ENCODE results near the gene PRCC.
A peak's percentile ranks its signal among the peaks of the same experiment; 100 is the strongest.

Gene PRCC

DNA sequence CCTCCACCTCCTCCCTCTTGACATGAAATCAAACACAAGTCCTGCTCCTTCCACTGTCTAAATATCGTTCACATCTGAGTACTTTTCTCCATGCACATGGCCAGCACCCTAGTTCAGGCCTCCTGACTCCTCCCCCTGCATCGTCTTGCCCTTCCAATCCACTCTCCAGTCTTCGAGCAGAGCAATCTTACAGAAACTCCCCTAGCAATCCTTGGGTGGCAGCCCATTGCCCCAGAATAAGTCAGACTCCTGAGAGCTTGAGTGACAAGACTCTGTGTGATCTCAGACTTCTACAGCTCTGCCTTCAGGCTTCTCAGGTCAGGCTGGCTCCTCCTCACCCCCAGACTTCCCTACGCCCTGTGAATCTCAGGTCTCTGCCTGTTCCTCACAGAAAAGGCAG, 43.8 kb downstream of the PRCC start:
- no peak for DNase-seq (ENCODE audit: extremely low read depth in 1 of 2, low read depth in 1 of 2)

DNA sequence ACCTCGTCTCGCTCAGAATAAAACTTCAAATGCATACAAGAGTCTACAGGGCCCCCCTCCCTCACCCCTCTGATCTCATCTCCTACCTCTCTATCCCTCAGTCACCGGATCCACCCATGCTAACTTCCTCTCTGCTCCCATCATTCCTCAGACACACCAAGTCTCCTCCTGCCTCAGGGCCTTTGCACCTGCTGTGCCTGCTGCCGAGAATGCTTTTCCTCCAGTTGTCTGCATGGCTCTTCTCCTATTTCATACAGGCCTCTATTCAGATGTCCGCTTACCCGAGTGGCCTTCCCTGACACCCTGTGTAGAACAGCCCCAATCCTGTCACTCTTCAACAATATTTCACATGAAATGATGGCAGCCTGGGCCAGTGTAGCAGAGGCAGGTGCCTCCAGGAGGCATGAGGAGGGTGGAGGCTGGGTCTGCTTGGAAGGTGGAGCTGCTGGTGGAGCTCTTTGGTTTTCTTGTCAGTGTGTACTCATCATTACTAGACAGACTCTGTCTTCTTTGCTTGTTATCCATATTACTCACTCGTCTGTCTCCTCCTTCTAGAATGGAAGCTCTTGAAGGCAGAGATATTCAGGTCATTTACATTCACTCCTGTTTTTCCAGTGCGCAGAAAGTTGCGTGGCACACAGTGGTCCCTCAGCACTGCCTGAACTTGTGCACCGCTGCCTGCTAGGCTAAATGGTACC, 45.1 kb downstream of the PRCC start:
- DNase-seq (ENCODE audit: extremely low read depth in 1 of 2, low read depth in 1 of 2) = no peak

DNA sequence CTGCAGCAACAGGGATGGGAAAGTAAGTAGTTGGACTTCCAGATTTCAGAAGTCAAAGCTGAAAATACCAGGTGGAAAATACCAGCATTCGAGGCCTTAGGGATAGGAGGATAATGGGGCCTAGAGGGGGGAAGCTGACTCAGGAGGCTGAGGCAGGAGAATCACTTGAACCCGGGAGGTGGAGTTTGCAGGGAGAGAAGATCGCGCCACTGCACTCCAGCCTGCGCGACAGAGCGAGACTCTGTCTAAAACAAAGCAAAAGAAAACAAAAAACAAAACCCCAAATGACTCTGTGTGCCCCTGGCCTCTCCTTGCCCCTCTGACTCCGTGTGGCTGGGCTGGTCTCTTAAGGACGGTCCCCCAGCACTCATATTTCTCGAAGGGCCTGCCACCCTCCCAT, 46.0 kb downstream of the PRCC start:
- DNase-seq (ENCODE audit: extremely low read depth in 1 of 2, low read depth in 1 of 2) = no peak

DNA sequence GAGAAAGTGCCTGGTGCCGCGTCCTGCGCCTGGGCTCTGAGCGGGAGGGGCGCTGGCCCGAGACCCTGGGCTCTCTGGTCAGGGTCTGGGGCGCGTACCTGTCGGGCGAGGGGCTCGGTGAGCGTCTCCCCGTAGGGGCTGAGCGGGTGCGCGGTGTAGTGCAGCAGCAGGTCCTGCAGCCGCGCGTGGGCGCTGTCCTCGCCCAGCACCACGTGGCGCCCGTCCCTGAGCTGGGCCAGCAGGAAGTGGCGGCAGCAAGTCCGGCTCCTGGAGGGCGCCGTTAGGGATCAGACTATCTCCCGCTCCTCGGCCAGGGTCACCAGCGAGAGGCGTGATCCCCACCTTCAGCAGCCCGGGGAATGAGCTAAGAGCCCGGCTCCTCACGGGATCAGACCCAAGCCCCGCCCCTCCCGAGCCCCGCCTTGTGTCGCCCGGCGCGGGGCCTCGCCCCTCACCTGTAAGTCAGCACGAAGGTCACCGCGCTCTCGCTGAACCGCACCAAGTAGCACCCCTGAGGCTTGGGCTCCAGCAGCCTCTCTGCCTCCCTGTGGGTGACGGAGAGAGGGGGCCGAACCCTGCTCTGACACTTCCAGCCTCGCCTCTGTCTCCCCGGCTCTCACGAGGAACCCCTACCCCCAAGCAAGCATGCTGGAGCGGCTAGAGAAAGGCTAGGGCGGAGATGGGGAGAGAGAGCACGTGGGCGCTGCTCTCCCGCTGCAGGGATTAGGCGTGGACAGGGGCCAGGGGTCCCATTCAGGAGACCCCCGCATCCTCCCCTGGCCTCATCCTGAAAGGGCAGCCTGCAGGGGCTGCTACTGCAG, 46.6 kb downstream of the PRCC start:
- peak; percentile 55 to 67 for DNase-seq (ENCODE audit: extremely low read depth in 1 of 2, low read depth in 1 of 2)

DNA sequence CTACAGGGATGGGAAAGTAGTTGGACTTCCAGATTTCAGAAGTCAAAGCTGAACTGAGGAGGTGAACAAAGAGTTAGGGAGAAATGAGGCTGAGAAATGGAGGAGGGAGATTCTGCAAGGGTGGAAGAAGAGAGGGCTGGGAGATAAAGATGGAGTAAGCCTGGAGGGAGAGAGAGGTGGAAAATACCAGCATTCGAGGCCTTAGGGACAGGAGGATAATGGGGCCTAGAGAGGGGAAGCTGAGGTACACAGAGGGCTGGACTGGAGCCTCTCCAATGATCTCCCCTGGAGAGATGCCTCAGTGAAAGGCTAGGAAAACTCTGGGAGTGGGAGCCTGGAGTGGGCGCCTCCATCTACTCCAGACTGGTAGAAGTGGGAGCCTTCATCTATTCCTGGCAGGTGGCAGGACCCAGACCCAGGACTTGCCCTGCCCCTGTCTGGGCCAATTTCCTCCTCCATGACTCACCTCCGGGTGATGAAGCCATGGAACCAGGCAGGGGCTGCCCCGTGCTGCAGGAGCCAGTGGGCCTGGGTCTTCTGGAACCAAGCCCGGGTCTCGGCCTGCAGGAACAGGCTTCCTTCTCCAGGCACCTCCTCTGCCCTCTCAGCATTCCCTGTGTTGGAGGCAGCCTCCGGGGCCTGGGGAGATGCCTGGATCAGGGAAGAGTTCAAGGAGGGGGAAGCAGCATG, 47.4 kb downstream of the PRCC start:
- no peak for DNase-seq (ENCODE audit: extremely low read depth in 1 of 2, low read depth in 1 of 2)

DNA sequence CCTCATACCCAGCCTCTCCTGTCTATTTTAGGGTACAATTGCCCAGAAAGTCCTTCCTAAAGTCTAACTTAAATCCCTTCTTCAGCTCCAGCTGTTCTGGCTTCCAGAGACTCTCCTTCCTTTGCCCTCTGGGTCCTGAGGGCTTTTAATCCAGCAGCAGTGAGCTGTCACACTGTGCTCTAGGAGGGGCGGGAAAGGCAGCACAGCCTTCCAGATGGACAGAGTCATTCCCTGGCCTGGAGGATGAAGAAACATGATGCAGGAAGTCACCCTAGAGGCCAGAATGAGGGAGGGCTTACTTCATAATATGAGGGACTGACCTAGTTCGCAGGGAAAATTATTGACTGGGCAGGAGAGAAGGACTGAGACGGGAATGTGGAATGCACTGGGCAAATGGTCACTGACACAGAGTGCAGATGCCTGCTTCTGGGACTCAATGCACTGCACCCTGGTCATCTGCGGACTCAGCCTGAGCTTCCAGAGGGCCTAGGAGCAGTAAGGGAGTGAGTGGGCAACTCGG, 48.0 kb downstream of the PRCC start:
- no peak for DNase-seq (ENCODE audit: extremely low read depth in 1 of 2, low read depth in 1 of 2)

DNA sequence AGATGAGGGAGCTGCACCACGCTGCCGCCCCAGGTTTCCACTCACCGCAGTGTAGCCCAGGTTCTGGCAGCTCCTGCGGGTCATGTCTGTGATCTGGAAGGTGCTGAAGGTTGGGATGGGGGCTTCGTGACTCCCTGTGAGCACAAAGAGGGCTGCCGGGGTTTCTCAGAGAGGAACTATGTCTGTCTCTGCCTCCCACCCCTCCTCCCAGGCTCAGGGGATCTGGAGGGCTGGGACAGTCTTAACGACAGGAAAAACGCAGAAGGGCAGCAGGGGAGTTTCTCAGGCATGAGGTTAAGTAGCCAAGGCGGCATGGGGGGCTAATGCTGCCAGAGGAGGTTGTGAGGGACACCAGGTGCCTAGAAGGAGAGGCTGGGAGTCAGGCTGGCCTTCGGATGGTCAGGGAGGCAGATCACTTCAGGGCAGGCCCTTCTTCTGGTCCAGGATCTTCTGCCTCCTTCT, 48.7 kb downstream of the PRCC start:
- DNase-seq (ENCODE audit: extremely low read depth in 1 of 2, low read depth in 1 of 2) = no peak

DNA sequence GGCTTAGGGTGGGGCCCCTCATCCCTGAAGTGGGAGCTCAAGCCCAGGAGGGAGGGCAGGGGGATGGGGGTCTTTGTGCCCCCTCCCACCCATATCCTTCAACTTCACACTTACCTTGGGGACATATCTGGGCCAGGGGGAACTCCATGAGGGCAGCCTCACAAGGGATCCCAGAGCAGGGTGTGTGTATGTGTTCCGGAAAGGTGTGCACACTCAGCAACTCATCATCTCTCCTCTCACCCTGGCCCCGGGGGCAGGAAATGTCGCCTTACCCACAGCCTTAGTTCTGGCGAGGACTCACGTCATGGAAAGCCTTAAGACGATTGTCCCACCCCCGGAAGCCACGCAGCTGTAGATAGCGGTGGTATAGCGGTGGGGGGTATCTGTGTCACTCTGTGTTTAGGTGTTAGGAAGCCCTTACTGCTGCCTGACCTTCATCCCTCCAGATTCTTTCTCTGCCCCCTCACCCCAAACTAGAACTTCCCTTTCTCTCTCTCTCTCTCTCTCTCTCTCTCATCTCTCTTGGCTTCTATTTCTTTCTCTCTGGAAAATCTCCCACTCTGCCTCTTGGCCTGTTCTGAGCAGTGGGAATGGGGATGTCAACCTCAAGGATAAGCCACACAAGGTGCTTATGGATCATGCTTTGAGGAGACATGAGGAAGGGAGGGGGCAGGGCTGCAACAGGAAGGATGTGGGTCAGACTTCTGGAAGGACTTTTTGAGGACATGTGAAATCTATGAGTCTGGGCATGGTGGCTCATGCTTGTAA, 49.4 kb downstream of the PRCC start, which contains the start of gene SH2D2A:
Gene SH2D2A (minus strand): TSS at position 288 of the 768 bp plus-strand sequence. CDS start 140 bp downstream, at position 148.
- peak; percentile 91 to 97 for DNase-seq (ENCODE audit: extremely low read depth in 1 of 2, low read depth in 1 of 2)

DNA sequence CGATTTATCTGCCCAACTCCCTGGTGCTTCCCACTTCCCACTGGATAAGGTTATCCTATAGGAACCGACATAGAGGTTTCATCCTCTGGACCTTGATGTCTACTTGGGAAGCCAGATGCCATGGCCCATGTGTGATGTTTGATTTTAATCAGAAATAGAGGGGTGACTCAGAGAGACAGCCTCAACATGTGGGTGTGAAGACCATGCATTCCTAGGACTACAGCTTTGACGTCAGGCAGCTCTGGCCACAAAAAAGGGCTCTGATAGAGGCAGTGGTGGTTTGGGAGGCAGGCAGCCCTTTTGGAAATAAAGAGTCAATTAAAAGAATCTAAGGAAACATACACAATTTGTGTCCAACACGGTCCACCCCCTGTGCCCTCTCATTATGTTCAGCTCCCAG, 54.5 kb downstream of the PRCC start:
- DNase-seq (ENCODE audit: extremely low read depth in 1 of 2, low read depth in 1 of 2) = peak in 1 of 2 donors; percentile 75

DNA sequence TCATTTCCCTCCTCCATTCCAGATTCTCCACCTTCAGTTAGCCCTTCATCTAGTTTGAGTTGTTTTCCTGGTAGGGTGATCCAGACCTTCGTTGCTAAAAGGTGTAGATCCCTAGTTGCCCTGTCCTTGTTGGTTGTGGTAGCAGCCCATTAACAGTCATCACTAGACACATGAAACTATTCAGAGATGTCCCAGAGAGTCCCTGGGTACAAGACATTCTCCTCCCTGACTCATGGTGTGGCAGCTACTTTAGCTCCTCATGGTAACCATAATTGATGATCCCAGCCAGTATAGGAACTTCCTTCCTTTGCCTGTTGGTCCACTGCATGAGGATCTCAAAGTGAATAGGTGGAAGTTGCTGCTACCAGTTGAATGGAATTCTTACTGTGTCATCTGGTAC, 55.3 kb downstream of the PRCC start:
- no peak for DNase-seq (ENCODE audit: extremely low read depth in 1 of 2, low read depth in 1 of 2)

DNA sequence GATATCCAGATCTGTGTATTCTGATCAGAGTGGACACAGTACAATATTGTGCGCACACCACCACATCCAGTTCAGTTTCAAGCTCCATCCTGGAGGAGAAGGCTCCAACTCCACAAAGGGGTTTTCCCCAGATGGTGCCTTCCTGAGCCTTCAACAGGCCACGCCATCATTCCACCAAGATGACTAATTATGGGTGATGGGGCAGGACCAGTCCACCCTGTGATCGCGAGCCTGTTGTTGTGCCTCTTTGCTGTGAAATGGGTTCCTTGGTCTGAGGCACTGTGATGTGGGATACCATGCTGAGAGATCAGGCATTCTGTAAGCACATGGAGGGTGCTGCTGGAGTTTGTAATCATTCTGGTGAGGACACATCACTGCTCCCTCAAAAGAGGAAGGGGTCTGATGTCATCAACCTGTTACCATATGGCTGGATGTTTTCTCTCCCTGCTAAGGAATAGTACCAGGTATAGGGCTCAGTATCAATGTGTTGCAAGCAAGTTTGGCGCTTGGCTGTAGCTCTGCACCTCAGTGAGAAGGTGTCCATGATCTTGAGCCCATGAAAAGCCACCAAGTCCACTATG, 56.0 kb downstream of the PRCC start:
- DNase-seq (ENCODE audit: extremely low read depth in 1 of 2, low read depth in 1 of 2) = no peak

DNA sequence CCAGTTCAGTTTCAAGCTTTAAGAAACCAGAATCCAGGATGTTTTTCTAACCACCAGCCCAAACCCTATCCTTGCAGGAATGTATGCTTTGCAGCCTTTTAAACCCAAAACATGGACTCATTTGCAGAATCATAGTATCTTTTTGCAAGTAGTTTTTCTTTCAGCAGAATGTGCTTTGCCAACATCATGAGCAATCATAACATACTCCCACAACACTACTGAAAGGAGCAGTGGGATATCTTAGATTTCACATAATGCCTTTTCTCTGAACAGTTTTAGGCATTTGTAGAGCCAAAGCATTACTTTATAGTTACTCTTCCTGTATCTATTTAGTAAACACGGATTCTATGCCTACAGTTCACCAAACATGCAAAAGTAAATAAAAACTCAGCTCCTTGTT, 59.3 kb downstream of the PRCC start:
- no peak for DNase-seq (ENCODE audit: extremely low read depth in 1 of 2, low read depth in 1 of 2)

DNA sequence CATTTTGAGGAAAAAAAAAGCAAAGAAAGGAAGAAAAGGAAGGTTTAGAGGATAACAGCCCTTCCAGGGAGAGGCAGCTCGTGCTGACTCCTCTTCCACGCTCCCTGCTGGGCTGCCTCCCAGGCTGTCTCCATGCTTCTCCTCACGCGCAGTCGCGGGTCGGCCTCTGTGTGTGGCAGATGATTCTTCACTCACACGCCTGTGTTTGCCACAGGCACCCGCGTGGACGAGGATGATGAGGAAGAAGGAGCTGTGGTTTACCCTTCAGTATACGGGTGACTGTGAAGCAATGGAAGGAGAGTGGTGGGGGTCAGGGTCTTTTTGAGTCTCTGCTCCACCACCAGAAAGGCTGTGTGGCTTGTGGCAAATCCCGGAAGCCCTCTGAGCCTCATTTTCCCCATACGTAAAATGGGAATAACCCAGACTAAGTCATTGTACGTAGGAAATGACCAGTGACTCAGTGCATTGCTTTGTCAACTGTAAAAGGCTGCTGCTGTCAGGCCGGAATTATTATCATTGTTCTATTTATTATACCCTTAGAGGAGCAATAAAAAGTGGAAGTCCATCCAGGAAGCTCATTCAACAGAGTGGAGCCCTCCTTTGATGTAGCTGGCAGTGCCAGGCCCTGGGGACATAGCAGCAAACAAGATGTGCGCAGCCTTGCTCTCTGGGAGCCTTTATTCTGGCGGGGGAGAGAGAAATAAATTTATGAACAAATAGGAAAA, 61.2 kb downstream of the PRCC start:
- no peak for DNase-seq (ENCODE audit: extremely low read depth in 1 of 2, low read depth in 1 of 2)

DNA sequence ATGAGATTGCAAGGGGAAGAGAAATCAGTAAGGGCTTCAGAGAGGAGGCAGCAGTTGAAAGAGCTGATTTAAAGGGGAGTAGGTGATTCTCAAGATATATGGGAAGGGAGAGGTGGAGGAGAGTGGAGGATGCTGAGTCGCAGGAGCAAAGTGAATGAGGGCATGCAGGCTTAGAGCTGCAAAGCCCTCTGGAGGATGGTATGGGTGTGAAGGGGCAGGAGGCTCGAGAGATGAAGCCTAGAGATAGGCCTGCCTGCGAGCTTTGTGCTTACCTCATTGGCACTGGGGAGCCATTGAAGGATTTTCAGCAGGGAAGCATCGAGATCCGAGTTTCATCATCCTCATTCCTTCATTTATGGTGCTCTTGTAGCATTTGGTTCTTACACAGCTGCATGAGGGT, 65.1 kb downstream of the PRCC start:
- no peak for DNase-seq (ENCODE audit: extremely low read depth in 1 of 2, low read depth in 1 of 2)

DNA sequence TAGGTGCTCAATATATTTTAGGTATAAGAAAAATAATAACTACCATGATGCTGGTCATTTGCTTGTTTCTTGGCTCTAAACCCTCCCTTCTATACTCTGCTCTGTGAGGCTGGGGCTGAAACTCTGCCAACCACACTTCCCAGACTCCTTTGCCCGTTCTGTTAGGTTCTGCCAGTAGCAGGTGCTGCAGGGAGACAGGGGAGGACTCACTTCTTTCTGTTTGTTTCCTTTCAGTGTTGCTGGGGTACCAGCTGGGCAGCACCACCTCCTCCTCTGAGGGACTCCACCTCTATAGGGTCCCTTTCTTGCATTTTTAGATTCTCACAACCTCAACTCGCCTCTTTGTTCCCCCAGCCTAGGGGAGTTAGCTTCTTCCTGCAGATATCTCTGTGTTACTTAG, 66.3 kb downstream of the PRCC start:
- no peak for DNase-seq (ENCODE audit: extremely low read depth in 1 of 2, low read depth in 1 of 2)

DNA sequence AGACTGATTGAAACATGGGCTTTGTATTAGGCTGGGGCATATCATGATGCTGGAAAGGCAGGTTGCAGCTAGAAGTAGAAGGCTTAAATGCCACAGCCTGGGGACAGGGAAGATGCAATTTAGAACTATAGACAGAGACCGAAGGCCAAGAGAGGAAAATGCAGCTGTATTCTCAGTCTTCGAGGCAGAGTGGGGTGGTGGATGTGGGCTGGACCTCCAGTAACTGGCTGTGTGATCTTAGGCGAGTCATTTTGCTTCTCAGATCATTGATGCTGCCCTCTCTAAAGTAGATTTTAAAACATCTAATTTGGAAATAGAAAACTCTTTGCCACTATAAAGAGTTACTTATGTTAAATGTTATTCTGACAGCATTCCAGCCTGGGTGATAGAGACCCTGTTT, 67.0 kb downstream of the PRCC start:
- DNase-seq (ENCODE audit: extremely low read depth in 1 of 2, low read depth in 1 of 2) = no peak

DNA sequence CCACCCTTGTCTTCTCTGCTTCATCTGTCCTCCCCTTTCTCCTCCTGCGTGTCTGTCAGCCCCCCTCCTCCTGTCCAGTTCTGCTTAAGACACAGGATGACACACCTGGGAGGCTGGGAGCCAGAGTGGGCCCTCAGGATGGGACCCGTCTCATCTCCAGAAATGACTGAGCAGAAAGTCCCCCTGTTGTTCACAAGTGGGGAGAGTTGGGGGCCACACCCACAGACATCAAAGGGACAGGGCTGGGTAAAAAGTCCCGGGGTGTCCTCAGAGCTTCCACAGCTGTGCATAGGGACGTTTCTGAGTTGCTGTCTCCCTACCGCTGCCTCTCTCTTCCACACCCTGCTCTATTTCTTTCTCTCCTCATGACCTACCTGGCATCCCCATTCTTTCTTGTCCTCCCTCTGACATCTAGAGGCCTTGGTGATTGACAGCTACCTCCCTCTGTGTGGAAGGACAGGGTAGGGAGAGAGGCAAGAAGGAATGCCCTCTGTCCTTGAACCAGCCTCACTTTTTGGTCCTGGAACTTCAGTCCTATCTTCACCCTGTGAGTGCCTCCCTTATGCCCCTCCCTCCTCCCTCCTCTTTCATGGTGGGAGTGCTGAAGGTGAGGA, 68.8 kb downstream of the PRCC start:
- DNase-seq (ENCODE audit: extremely low read depth in 1 of 2, low read depth in 1 of 2) = peak in 1 of 2 donors; percentile 70

DNA sequence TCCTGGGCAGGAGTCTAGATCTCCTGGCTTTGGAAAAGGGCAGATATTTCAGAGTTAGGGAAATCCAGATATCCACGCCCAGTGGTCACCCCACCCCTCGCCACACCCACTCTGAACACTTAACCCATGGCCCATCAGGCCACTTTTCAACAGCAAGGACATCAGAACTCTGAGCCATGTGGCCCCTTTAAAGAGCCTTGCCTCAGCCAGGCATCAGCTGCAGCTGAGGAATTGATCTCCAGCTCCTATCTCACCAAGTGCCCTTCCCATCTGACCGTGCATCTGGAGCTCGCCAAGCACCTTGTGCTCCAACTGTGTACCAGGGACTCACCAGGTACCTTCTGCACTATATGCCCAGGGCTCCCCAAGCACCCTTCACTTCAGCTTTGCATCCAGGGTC, 69.6 kb downstream of the PRCC start:
- no peak for DNase-seq (ENCODE audit: extremely low read depth in 1 of 2, low read depth in 1 of 2)

DNA sequence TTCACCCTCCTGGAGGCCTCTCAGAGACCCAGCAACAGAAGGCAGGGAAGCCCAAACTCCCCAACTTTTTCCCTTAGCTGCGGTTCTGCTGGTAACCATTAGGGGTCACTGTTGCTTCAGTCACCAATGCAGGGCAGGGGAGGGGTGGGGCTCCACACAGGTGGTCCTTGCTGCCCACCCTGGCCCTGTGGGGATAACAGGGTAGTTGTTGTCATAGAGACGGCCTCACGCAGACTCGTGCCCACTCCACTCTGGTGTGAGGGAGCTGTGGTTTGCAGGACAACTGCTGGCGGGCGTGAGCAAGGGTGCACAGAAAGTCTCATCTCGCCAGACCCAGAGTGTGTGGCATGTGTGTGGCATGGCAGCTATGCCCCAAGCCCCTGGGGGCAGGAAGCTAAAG, 71.6 kb downstream of the PRCC start:
- no peak for DNase-seq (ENCODE audit: extremely low read depth in 1 of 2, low read depth in 1 of 2)

All from stimulated activated CD8-positive, alpha-beta memory T cell treated with anti-CD3 and anti-CD28 coated beads, Interleukin-7, amount 100 ng/mL, for 48 hours (primary cell).